ENCODE results near the gene PJA1.

- TF ChIP-seq CTCF (IDR thresholded peaks at IDR 0.05 in 8 of 11, conservative IDR thresholded peaks at IDR 0.05 in 3 of 11), result no peak
- TF ChIP-seq POLR2A (IDR thresholded peaks at IDR 0.05), result no peak
Observed at GRCh38 chrX:69186651-69187050, 21.4 kb upstream of the PJA1 start.
